SW 1271 (cell line): Measurements from ENCODE around the gene VSTM1.
"Not testable (repeated sequence)": the region's sequence is repeated elsewhere in the genome, so short reads cannot be mapped to it uniquely, and the experiment has no call there.

Experiments used
- DNase-seq, 2 experiments: peaks; one replicate each; lab custom pipeline; 2025; lab: John Stamatoyannopoulos, UW

VSTM1 gene, protein sequence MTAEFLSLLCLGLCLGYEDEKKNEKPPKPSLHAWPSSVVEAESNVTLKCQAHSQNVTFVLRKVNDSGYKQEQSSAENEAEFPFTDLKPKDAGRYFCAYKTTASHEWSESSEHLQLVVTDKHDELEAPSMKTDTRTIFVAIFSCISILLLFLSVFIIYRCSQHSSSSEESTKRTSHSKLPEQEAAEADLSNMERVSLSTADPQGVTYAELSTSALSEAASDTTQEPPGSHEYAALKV

GRCh38 chr19:54063350-54064116, at the start of gene VSTM1:
Gene VSTM1 (minus strand): TSS chr19:54063897. CDS start chr19:54063777, 120 bp downstream.
- no peak for DNase-seq

DNA sequence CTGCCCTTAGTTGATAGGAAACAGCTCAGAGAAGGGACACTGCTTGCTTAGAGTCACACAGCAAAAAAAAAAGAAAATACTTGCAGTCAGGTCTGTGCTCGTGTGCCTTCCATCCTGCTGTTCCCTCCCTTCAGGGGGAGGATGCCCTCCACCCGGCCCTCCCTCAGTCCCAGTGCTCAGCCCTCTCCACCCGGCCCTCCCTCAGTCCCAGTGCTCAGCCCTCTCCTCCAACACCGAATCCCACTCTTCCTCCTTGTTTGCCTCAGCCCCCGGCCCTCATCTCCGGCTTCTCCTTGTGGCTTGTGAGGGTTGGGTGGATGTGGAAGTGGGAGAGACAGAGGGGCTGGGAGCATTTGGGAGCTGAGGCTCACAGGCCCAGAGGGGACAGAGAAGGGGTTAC, 46.0 kb upstream of the VSTM1 start:
- no peak for DNase-seq

- no peak for DNase-seq
These were observed 44.8 kb upstream of the VSTM1 start for GRCh38 chr19:54108496-54108895.

- no peak for DNase-seq
These were observed 44.3 kb upstream of the VSTM1 start for GRCh38 chr19:54107876-54108490.

DNA sequence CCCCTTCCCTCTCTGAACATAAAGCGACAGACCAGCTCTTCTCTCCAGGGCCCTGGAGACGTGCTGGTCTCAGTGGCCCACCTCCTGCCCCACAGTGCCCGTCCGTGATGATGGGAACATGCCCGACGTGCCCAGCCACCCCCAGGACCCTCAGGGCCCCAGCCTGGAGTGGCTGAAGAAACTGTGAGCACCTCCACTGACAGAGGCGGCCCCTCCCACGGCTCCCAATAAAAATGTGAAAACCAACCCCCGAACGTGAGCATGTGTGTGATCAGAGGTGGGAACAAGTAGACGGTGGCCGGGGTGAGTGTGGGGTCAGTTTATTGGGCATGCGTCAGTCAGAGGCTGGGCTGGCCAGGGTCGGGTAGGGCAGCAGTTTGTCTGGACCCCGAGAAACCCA, 43.0 kb upstream of the VSTM1 start:
- DNase-seq: no peak

GRCh38 chr19:54105796-54106195, 42.1 kb upstream of the VSTM1 start:
- DNase-seq: no peak

DNA sequence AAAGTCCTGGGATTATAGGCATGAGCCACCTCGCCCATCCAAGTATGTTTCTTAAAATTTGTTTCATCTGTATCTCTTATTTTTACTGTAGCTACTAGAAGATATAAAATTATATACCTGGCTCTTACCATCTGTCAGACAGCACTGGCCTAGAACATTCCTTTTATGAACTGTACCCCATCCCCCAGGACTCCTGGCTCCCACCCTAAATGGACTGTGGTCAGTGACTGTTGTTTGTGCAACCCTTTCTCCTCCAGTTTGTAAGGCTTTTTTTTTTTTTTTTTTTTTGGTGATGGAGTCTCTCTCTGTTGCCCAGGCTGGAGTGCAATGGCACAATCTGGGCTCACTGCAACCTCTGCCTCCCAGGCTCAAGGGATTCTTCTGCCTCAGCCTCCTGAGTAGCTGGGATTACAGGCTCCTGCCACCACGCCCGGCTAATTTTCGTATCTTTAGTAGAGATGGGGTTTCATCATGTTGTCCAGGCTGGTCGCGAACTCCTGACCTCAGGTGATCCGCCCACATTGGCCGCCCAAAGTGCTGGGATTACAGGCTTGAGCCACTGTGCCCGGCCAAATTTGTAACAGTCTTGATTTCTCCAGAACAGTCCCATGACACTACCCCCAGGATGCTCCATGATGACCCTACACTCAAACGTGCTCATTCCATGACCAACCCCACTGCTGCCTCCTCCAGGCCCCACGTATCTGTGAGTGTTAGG, 41.5 kb upstream of the VSTM1 start:
- no peak for DNase-seq

DNA sequence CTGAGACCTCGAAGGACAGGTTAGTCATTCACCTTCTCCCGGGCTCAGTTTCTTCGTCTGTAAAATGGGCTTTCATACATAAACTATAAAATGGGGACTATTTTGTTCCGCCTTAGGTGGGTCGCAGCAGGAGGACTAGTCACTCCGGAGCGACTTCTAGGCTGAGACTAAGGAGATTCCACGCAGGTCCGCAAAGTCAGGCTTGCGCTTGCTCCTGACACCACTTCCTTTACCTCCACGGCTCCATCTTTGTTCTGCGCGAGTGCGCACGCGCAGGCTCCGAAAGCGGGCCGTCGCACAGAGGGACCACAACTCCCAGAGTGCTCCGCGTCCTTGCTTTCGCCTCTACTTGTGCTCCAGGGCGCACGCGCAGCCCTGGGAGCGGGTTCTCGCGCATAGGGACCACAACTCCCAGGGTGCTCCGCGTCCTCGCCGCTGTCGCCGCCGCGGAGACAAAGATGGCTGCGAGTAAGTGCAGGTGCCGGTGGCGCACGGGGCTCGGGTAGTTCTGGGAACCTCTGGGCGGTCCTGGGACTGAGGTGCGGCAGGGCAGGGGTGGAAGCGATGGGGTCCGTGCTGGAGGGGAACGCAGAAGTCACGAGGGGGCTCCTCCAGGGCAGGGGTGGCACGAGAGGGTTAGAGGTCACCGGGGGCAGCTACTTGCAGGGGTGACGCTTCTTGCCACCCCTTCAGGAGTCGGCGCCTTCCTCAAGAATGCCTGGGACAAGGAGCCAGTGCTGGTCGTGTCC, 38.9 kb upstream of the VSTM1 start, which contains the start of gene NDUFA3:
TSS of gene NDUFA3 (plus strand) at position 435 of the 749 bp plus-strand sequence. CDS start at position 459, 24 bp downstream.
- peak; percentile 92 to 93 for DNase-seq

DNA sequence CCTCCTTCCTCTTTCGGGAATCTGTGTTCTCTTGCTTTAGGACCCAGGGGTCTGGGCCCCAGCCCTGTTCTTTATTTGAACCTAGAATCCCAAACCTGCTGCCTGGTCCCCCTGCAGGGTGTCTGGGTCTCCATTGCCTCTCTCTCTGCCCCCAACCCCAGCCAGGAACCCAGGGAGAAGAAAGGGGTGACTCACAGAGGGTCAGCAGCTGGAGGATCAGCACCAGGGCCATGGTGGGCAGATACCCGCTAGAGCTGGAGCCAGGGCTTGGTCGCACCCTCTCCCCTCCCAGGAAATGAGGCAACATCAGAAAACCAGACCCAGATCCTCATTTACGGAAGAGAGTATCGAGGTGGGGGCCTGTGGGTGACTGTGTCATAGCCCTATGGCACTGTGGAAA, 36.9 kb upstream of the VSTM1 start, which contains the start of gene OSCAR:
TSS of gene OSCAR (minus strand) at position 243 of the 400 bp plus-strand sequence. CDS start at position 232, 11 bp downstream.
- DNase-seq: no peak

DNA sequence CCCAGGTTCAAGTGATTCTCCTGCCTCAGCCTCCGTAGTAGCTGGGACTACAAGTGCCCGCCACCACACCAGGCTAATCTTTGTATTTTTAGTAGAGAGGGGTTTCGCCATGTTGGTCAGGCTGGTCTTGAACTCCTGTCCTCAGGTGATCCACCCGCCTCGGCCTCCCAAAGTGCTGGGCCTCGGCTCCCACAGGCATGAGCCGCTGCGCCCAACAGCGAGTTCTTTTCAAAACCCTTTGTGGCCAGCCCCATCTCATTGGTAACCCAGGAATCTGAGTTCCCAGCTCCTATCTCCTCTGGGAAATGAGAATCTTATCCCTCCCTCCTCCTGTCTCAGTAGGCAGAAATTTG, 36.2 kb upstream of the VSTM1 start:
- DNase-seq: not testable (repeated sequence)

- no peak for DNase-seq
These were observed 35.6 kb upstream of the VSTM1 start for GRCh38 chr19:54099190-54099902.

GRCh38 chr19:54096617-54097106, 33.0 kb upstream of the VSTM1 start:
- peak; percentile 13 to 75 for DNase-seq

GRCh38 chr19:54095859-54096616, 32.3 kb upstream of the VSTM1 start:
- DNase-seq: peak in 1 of 2 experiments; percentile 34

DNA sequence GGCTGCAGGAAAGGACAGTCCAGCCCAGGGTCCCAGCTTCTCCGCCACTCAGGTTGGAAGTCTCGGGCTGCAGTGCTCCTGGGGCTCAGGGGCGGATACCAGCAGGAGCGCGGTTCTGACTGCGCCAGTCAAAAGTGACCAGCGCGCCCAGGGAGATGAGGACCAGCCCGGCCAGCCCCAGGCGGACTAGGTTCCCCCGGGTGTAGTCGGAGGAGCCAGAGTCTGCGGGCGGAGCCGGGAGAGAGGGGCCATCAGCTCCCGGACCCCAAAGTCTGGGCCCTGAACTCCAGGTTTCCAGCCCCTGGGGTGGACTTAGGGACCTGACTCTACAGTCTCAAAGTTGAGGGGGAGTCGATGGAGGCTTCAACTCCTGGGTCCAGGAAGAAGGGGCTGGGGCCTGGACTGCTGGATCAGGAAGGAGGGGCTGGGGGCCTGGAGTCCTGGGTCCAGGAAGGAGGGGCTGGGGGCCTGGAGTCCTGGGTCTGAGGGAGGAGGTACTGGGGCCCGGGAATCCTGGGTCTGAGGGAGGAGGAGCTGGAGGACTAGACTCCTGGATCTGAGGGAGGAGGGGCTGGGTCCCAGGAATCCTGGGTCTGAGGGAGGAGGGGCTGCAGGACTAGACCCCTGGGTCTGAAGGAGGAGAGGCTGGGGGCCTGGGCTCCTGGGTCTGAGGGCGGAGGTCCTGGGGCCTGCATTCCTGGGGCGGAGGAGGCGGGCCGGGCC, 31.6 kb upstream of the VSTM1 start:
- no peak for DNase-seq

DNA sequence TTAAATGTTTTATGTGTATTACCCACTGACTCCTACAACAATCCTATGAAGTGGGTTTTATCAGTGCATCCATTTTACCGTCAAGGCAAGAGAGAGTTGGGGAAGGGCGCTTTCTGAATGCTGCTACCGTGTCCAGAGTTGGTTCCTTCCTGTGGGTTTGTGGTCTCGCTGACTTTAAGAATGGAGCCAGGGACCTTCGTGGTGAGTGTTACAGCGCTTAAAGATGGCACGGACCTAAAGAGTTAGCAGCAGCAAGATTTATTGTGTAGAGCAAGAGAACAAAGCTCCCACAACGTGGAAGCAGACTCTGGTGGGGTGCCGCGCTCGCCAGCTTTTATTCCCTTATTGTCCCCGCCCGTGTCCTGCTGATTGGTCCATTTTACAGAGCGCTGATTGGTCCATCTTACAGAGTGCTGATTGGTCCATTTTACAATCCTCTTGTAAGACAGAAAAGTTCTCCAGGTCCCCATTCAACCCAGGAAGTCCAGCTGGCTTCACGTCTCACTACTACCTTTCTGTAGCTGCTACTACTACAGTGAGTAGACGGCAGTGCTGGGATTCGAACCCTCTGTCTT, 30.8 kb upstream of the VSTM1 start:
- no peak for DNase-seq

DNA sequence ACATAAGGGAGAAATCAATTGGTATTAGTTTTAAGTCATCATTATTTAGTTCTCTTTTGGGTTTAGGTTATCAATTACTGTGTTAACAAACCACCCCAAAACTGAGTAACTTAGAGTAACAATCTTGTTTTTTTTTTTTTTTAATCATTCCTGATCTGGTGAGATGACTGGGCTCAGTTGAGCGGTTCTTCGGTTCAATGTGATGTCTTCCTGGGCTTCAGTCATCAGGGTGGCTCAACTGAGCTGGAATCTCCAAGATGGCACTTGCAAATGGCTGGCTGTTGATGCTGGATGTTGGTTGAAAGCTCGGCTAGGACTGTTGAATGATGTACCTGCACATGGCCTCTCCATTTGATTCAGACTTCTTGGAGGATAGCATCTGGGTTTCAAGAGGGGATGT, 20.7 kb upstream of the VSTM1 start:
- DNase-seq: no peak

DNA sequence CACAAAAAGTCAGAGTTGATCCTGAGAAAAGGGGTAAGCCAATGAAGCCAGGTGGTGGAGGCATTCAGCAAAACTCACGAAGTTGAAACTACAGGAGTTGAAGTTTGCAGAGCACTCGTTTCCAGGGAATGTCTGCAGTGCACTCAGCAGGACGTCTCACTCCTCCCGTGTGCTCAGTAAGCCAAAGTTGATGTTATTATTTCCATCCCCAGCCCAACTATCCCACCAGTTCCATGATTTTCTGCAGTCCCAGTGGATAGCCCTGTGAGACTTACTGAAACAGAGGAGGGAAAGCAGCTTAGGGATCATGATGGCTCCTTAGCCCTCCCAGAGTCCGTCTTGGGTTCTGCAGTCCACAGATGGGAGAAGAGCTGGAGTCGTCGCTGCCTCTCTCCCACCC, 17.3 kb upstream of the VSTM1 start, which contains the start of gene TARM1:
TSS of gene TARM1 (minus strand) at position 334 of the 400 bp plus-strand sequence. CDS start at position 309, 25 bp downstream.
- DNase-seq: no peak

GRCh38 chr19:54077334-54077733, 13.6 kb upstream of the VSTM1 start:
- DNase-seq: no peak

GRCh38 chr19:54074851-54075250, 11.2 kb upstream of the VSTM1 start:
- no peak for DNase-seq
